ENCODE results near the gene PELI3. TPM values are rescaled to one million over a fixed set of nuclear protein-coding genes. Genes with fewer than 3 reads are reported as not detected.

Gene PELI3
- total RNA-seq, 1 donor from 2014 or later: 2.3 TPM

- Histone ChIP-seq H3K4me3 (ENCODE audit: low read depth, low read length) (peak overlapping the region; percentile 87), H3K27me3 (ENCODE audit: control insufficient read depth, insufficient read depth, low read length) (no peaks in the 10 kb centered on the region), H3K36me3 (ENCODE audit: control insufficient read depth, insufficient read depth, low read length) (no peaks in the 10 kb centered on the region)
- DNase-seq (ENCODE audit: low read depth): peak; percentile 26
- TF ChIP-seq CTCF (IDR thresholded peaks at IDR 0.05; ENCODE audit: insufficient read depth, low read length, poor library complexity, severe bottlenecking): no peak
Measured at GRCh38 chr11:66479394-66480116, 12.8 kb downstream of the PELI3 start.

- Histone ChIP-seq H3K4me3 (ENCODE audit: low read depth, low read length) (peak within 1 kb of the TSS; percentile 87), H3K36me3 (ENCODE audit: control insufficient read depth, insufficient read depth, low read length) (no peaks in the 10 kb centered on the region), H3K27me3 (ENCODE audit: control insufficient read depth, insufficient read depth, low read length) (no peaks in the 10 kb centered on the region)
- TF ChIP-seq CTCF (IDR thresholded peaks at IDR 0.05; ENCODE audit: insufficient read depth, low read length, poor library complexity, severe bottlenecking): no peak
- DNase-seq (ENCODE audit: low read depth): peak; percentile 71
Measured at GRCh38 chr11:66480117-66480938, 13.6 kb downstream of the PELI3 start, which contains the start of gene DPP3. DPP3 (plus strand) TSS chr11:66480434; CDS start chr11:66482201, 1,767 bp downstream.

GRCh38 chr11:66484806-66485380 is 18.2 kb downstream of the PELI3 start:
- H3K36me3 ChIP-seq (ENCODE audit: control insufficient read depth, insufficient read depth, low read length): no peaks in the 10 kb centered on the region
- DNase-seq (ENCODE audit: low read depth): no peak
- TF ChIP-seq CTCF (IDR thresholded peaks at IDR 0.05; ENCODE audit: insufficient read depth, low read length, poor library complexity, severe bottlenecking): no peak
- no peaks in the 10 kb centered on the region for H3K27me3 ChIP-seq (ENCODE audit: control insufficient read depth, insufficient read depth, low read length)
- no peak overlapping the region for H3K4me3 ChIP-seq (ENCODE audit: low read depth, low read length)

GRCh38 chr11:66488957-66489356 is 22.3 kb downstream of the PELI3 start:
- Histone ChIP-seq H3K36me3 (ENCODE audit: control insufficient read depth, insufficient read depth, low read length) (peaks cover 3% of the 10 kb centered on the region), H3K4me3 (ENCODE audit: low read depth, low read length) (no peak overlapping the region), H3K27me3 (ENCODE audit: control insufficient read depth, insufficient read depth, low read length) (no peaks in the 10 kb centered on the region)
- DNase-seq (ENCODE audit: low read depth): no peak
- TF ChIP-seq CTCF (IDR thresholded peaks at IDR 0.05; ENCODE audit: insufficient read depth, low read length, poor library complexity, severe bottlenecking): no peak

GRCh38 chr11:66489636-66490035 is 22.9 kb downstream of the PELI3 start:
- no peak overlapping the region for H3K4me3 ChIP-seq (ENCODE audit: low read depth, low read length)
- peaks cover 3% of the 10 kb centered on the region for H3K36me3 ChIP-seq (ENCODE audit: control insufficient read depth, insufficient read depth, low read length)
- DNase-seq (ENCODE audit: low read depth): no peak

More at GRCh38 chr11:66489636-66490035, 22.9 kb downstream of the PELI3 start:
- no peaks in the 10 kb centered on the region for H3K27me3 ChIP-seq (ENCODE audit: control insufficient read depth, insufficient read depth, low read length)
- no peak for TF ChIP-seq CTCF (IDR thresholded peaks at IDR 0.05; ENCODE audit: insufficient read depth, low read length, poor library complexity, severe bottlenecking)
